ENCODE data around the gene RASGRP4.
"Not testable (repeated sequence)": the region's sequence is repeated elsewhere in the genome, so short reads cannot be mapped to it uniquely, and the experiment has no call there.

RASGRP4 gene

DNA sequence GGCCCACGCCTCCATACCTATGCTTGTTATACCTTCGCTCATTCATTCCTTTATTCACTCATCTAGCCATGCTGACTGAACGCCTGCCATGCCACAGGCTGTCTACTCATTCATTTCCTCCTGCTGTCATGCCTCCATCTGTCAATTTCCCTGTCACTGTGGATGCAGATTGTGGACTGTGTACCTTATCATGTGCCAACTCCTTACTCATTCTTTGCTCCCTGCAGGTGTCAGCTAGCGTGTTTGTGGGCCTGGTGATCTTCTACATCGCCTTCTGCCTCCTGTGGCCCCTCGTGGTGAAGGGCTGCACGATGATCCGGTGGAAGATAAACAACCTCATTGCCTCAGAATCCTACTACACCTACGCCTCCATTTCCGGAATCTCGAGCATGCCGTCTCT, 55.7 kb downstream of the RASGRP4 start (continued):
- TF ChIP-seq, protein P1, sequence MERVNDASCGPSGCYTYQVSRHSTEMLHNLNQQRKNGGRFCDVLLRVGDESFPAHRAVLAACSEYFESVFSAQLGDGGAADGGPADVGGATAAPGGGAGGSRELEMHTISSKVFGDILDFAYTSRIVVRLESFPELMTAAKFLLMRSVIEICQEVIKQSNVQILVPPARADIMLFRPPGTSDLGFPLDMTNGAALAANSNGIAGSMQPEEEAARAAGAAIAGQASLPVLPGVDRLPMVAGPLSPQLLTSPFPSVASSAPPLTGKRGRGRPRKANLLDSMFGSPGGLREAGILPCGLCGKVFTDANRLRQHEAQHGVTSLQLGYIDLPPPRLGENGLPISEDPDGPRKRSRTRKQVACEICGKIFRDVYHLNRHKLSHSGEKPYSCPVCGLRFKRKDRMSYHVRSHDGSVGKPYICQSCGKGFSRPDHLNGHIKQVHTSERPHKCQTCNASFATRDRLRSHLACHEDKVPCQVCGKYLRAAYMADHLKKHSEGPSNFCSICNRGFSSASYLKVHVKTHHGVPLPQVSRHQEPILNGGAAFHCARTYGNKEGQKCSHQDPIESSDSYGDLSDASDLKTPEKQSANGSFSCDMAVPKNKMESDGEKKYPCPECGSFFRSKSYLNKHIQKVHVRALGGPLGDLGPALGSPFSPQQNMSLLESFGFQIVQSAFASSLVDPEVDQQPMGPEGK (CRISPR knock-in tag; IDR thresholded peaks at IDR 0.05; ENCODE audit: borderline replicate concordance): no peak
- no peak for TF ChIP-seq OSR1 (CRISPR knock-in tag; IDR thresholded peaks at IDR 0.05)
- TF ChIP-seq ZFP30 (CRISPR knock-in tag; IDR thresholded peaks at IDR 0.05): no peak
- TF ChIP-seq, protein P2, sequence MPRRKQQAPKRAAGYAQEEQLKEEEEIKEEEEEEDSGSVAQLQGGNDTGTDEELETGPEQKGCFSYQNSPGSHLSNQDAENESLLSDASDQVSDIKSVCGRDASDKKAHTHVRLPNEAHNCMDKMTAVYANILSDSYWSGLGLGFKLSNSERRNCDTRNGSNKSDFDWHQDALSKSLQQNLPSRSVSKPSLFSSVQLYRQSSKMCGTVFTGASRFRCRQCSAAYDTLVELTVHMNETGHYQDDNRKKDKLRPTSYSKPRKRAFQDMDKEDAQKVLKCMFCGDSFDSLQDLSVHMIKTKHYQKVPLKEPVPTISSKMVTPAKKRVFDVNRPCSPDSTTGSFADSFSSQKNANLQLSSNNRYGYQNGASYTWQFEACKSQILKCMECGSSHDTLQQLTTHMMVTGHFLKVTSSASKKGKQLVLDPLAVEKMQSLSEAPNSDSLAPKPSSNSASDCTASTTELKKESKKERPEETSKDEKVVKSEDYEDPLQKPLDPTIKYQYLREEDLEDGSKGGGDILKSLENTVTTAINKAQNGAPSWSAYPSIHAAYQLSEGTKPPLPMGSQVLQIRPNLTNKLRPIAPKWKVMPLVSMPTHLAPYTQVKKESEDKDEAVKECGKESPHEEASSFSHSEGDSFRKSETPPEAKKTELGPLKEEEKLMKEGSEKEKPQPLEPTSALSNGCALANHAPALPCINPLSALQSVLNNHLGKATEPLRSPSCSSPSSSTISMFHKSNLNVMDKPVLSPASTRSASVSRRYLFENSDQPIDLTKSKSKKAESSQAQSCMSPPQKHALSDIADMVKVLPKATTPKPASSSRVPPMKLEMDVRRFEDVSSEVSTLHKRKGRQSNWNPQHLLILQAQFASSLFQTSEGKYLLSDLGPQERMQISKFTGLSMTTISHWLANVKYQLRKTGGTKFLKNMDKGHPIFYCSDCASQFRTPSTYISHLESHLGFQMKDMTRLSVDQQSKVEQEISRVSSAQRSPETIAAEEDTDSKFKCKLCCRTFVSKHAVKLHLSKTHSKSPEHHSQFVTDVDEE (CRISPR knock-in tag; IDR thresholded peaks at IDR 0.05): no peak
- TF ChIP-seq ESRRG (CRISPR knock-in tag; IDR thresholded peaks at IDR 0.05): no peak
- TF ChIP-seq ZC3H10 (CRISPR knock-in tag; IDR thresholded peaks at IDR 0.05): no peak
- TF ChIP-seq TCF4 (CRISPR knock-in tag; IDR thresholded peaks at IDR 0.05; ENCODE audit: borderline replicate concordance): no peak

DNA sequence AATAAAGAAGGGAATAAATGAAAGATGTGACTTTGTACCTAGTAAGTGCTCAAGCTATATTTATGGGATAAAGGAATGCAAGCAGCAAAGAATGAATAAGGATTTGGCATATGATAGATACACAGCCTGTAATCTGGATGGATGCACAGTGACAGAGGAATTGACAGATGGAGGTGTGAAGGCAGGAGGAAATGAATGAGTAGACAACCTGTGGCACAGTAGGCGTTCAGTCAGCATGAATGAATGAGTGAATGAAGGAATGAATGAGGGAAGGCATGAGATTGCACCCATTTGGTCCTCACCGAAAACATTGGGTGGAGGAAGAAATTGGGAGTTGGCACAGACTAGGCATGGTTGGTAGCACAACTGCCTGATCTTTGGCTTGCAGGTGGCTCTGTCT, 56.4 kb downstream of the RASGRP4 start:
- no peak for TF ChIP-seq CSDC2 (CRISPR knock-in tag; IDR thresholded peaks at IDR 0.05)
- no peak for TF ChIP-seq PPARA (CRISPR knock-in tag; IDR thresholded peaks at IDR 0.05; ENCODE audit: borderline replicate concordance)
- no peak for TF ChIP-seq ZNF70 (CRISPR knock-in tag; IDR thresholded peaks at IDR 0.05)
- TF ChIP-seq, protein P2 (CRISPR knock-in tag; IDR thresholded peaks at IDR 0.05): no peak
- TF ChIP-seq ZNF565 (CRISPR knock-in tag; conservative IDR thresholded peaks at IDR 0.05; ENCODE audit: low read depth): no peak
- TF ChIP-seq BACH2 (CRISPR knock-in tag; IDR thresholded peaks at IDR 0.05; ENCODE audit: borderline replicate concordance): no peak
- TF ChIP-seq GLIS3 (CRISPR knock-in tag; IDR thresholded peaks at IDR 0.05): no peak
- no peak for TF ChIP-seq TCF4 (CRISPR knock-in tag; IDR thresholded peaks at IDR 0.05; ENCODE audit: borderline replicate concordance)
- TF ChIP-seq ZFP30 (CRISPR knock-in tag; IDR thresholded peaks at IDR 0.05): no peak
- TF ChIP-seq ARNTL (CRISPR knock-in tag; IDR thresholded peaks at IDR 0.05; ENCODE audit: borderline replicate concordance, low read depth): no peak
- TF ChIP-seq SNAI2 (CRISPR knock-in tag; IDR thresholded peaks at IDR 0.05): no peak
- TF ChIP-seq, protein P3, sequence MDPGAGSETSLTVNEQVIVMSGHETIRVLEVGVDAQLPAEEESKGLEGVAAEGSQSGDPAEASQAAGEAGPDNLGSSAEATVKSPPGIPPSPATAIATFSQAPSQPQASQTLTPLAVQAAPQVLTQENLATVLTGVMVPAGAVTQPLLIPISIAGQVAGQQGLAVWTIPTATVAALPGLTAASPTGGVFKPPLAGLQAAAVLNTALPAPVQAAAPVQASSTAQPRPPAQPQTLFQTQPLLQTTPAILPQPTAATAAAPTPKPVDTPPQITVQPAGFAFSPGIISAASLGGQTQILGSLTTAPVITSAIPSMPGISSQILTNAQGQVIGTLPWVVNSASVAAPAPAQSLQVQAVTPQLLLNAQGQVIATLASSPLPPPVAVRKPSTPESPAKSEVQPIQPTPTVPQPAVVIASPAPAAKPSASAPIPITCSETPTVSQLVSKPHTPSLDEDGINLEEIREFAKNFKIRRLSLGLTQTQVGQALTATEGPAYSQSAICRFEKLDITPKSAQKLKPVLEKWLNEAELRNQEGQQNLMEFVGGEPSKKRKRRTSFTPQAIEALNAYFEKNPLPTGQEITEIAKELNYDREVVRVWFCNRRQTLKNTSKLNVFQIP (CRISPR knock-in tag; IDR thresholded peaks at IDR 0.05; ENCODE audit: borderline replicate concordance, low read depth): no peak
- no peak for TF ChIP-seq OSR1 (CRISPR knock-in tag; IDR thresholded peaks at IDR 0.05)
- TF ChIP-seq ESRRG (CRISPR knock-in tag; IDR thresholded peaks at IDR 0.05): no peak
- TF ChIP-seq ZC3H10 (CRISPR knock-in tag; IDR thresholded peaks at IDR 0.05): no peak
- ATAC-seq: no peak

DNA sequence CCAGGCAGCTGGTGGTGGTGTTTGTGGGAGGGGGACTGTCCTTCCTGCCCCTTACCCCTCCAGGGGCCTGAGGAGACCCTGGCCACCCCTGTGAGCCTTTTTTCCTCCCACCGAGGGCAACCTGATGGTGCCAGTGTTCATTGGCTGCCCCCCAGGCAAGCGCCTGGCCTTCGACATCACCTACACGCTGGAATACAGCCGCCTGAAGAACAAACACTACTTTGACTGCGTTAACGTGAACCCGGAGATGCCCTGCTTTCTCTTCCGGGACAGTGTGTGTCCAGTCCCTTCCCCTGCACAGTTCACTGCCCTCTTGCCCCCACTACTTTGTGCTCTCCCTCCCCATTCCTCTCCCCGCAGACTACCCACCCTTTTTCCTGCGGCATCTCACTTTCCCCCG, 59.0 kb downstream of the RASGRP4 start:
- ATAC-seq: no peak
- TF ChIP-seq ESRRG (CRISPR knock-in tag; IDR thresholded peaks at IDR 0.05) (no peak), SNAI2 (CRISPR knock-in tag; IDR thresholded peaks at IDR 0.05) (no peak), ZNF8 (CRISPR knock-in tag; IDR thresholded peaks at IDR 0.05) (no peak), ZNF70 (CRISPR knock-in tag; IDR thresholded peaks at IDR 0.05) (no peak), CSDC2 (CRISPR knock-in tag; IDR thresholded peaks at IDR 0.05) (no peak)
- TF ChIP-seq, protein P4, sequence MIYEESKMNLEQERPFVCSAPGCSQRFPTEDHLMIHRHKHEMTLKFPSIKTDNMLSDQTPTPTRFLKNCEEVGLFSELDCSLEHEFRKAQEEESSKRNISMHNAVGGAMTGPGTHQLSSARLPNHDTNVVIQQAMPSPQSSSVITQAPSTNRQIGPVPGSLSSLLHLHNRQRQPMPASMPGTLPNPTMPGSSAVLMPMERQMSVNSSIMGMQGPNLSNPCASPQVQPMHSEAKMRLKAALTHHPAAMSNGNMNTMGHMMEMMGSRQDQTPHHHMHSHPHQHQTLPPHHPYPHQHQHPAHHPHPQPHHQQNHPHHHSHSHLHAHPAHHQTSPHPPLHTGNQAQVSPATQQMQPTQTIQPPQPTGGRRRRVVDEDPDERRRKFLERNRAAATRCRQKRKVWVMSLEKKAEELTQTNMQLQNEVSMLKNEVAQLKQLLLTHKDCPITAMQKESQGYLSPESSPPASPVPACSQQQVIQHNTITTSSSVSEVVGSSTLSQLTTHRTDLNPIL (CRISPR knock-in tag; IDR thresholded peaks at IDR 0.05; ENCODE audit: low read depth): no peak

DNA sequence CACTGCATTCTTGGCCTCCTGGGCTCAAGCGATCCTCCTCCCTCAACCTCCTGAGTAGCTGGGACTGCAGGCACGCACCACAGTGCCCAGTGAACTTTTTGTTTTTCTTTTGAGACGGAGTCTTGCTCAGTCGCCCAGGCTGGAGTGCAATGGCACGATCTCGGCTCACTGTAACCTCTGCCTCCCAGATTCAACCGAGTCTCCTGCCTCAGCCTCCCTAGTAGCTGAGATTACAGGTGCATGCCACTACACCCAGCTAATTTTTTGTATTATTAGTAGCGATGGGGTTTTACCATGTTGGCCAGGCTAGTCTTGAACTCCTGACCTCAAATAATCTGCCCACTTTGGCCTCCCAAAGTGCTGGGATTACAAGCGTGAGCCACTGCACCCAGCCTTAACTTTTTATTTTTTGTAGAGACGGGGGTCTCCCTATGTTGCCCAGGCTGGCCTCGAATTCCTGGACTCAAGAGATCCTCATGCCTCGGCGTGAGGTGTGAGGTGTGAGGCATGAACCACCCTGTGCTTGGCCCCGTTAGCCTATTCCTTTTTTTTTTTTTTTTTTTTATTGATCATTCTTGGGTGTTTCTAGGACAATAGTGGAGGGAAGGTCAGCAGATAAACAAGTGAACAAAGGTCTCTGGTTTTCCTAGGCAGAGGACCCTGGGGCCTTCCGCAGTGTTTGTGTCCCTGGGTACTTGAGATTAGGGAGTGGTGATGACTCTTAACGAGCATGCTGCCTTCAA, 62.9 kb downstream of the RASGRP4 start:
- ATAC-seq: not testable (repeated sequence)
